HepG2 (cell line): ENCODE results near the gene S100P. TPM values are rescaled to one million over a fixed set of nuclear protein-coding genes. Genes with fewer than 3 reads are reported as not detected.
A peak's percentile ranks its signal among the peaks of the same experiment; 100 is the strongest.

Experiments
- ETV6 ChIP-seq: sonication (generic); formaldehyde crosslinking; conservative IDR thresholded peaks from 2 replicates; pipeline ENCODE4 v1.4.0; 2020; ENCODE audit warnings: missing genetic modification reagents
- MYC ChIP-seq: sonication (generic); formaldehyde crosslinking; IDR thresholded peaks from 2 replicates; pipeline ENCODE4 v1.9.0; 2021; ENCODE audit warnings: missing genetic modification reagents, borderline replicate concordance
- SRSF4 ChIP-seq: fragments of 200-400 bp; formaldehyde crosslinking; IDR thresholded peaks from one replicate; pipeline ENCODE4 v1.6.1; 2018; ENCODE audit warnings: mild to moderate bottlenecking, low read depth, low read length, moderate library complexity; ENCODE audit not compliant: poor library complexity, severe bottlenecking
- TEAD3 ChIP-seq: optimal IDR thresholded peaks from 2 replicates; pipeline ENCODE3; 2016; ENCODE audit warnings: borderline replicate concordance
- U2AF1 ChIP-seq: fragments of 200-400 bp; formaldehyde crosslinking; optimal IDR thresholded peaks from 2 replicates; pipeline ENCODE3; 2017; ENCODE audit warnings: mild to moderate bottlenecking, low read depth, low read length
- XBP1 ChIP-seq: sonication (generic); formaldehyde crosslinking; IDR thresholded peaks from 2 replicates; pipeline ENCODE4 v1.5.0; 2020; ENCODE audit warnings: missing genetic modification reagents
- ZNF121 ChIP-seq: sonication (generic); formaldehyde crosslinking; IDR thresholded peaks from 2 replicates; pipeline ENCODE4 v1.5.0; 2020; ENCODE audit warnings: mild to moderate bottlenecking, missing genetic modification reagents
- ZNF546 ChIP-seq: sonication (generic); formaldehyde crosslinking; conservative IDR thresholded peaks from 2 replicates; pipeline ENCODE4 v1.8.1; 2023; ENCODE audit warnings: mild to moderate bottlenecking, missing genetic modification reagents
- ZNF558 ChIP-seq: sonication (generic); formaldehyde crosslinking; IDR thresholded peaks from 2 replicates; pipeline ENCODE4 v1.9.0; 2022; ENCODE audit warnings: mild to moderate bottlenecking, missing genetic modification reagents, borderline replicate concordance
- ZNF564 ChIP-seq: sonication (generic); formaldehyde crosslinking; IDR thresholded peaks from 2 replicates; pipeline ENCODE4 v1.8.1; 2023; ENCODE audit warnings: mild to moderate bottlenecking, missing genetic modification reagents
- polyA plus RNA-seq, 8 experiments: library from polyadenylated mRNA; depleted of rRNA in 3 of 8; stranded (reverse) in 7 of 8; unstranded in 1 of 8; fragments of >200 nt; fragmentation: Illumina TruSeq in 4 of 8; extraction: Trizol in 4 of 8; gene quantifications; 2 replicates each; pipeline versions ENCODE4 v1.2.1 to v1.2.3, GENCODE V29; 2011 to 2016; ENCODE audit warnings: low read depth in 4 of 8, missing spikeins in 1 of 8, mixed read lengths in 1 of 8; ENCODE audit not compliant: insufficient read depth in 1 of 8
- total RNA-seq, 5 experiments: library from RNA; depleted of rRNA; stranded (reverse); fragments of >200 nt; fragmentation: Illumina TruSeq; extraction: Trizol; gene quantifications; 2 replicates each; pipeline ENCODE4 v1.2.3, GENCODE V29; 2016; ENCODE audit warnings: low read depth in 1 of 5
- TF ChIP-seq, protein P1 (sequence below): sonication (generic); formaldehyde crosslinking; IDR thresholded peaks from 2 replicates; pipeline ENCODE4 v1.8.1; 2023; ENCODE audit warnings: mild to moderate bottlenecking, missing genetic modification reagents
- TF ChIP-seq, protein P2 (sequence below): sonication (generic); formaldehyde crosslinking; IDR thresholded peaks from 2 replicates; pipeline ENCODE4 v1.8.1; 2023; ENCODE audit warnings: mild to moderate bottlenecking, inconsistent platforms, moderate library complexity, missing genetic modification reagents, borderline replicate concordance
- TF ChIP-seq, protein P3 (sequence below): sonication (generic); formaldehyde crosslinking; IDR thresholded peaks from 2 replicates; pipeline ENCODE4 v1.5.0; 2020; ENCODE audit warnings: mild to moderate bottlenecking, missing genetic modification reagents, moderate library complexity
- TF ChIP-seq, protein P4 (sequence below): IDR thresholded peaks from 2 replicates; pipeline ENCODE4 v1.6.1; 2016; ENCODE audit warnings: low read depth, missing genetic modification reagents, missing compliant biosample characterization
- TF ChIP-seq, protein P5 (sequence below): sonication (generic); formaldehyde crosslinking; IDR thresholded peaks from 2 replicates; pipeline ENCODE4 v1.4.0; 2020; ENCODE audit warnings: mild to moderate bottlenecking, low read depth, missing genetic modification reagents

S100P gene
- total and polyA plus RNA-seq, 2 of the 13 experiments (the other 11 are each of a cell fraction or from before 2014, with no cell fraction given) = 278 to 1,649 TPM

DNA sequence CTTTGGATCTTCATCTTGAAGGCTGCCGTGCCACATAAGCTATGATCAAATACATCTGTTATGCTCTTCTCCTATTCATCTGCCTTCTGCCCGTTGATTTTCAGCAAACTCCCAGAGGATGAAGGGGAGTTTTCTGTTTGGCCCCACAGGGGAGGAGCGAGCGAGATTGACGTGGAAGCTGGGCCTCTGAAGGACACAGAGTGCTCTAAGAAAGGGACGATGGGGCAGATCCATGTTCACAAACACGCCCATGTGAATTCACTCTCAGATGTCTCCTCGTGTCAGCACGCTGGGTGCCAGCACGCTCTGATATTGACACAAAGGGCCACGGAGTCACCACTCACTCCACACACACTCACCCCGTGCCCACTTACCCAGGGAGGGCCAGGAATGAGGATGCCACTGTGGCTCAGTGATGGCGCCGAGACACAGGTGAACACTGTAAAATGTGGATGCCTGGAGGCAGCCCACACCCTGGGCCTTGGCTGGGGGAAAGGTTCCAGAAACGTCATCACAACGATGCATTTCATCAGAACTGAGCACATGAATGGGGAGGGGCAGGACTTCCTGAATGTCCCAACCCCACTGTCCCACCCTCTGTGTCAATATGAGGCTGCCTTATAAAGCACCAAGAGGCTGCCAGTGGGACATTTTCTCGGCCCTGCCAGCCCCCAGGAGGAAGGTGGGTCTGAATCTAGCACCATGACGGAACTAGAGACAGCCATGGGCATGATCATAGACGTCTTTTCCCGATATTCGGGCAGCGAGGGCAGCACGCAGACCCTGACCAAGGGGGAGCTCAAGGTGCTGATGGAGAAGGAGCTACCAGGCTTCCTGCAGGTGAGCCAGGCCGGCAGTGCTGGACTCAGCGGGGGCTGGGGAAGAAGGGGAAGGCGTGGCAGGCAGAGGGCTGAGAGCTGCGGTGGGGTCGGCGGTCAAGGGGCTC is at the start of gene S100P (continued):
- TF ChIP-seq, protein P1, sequence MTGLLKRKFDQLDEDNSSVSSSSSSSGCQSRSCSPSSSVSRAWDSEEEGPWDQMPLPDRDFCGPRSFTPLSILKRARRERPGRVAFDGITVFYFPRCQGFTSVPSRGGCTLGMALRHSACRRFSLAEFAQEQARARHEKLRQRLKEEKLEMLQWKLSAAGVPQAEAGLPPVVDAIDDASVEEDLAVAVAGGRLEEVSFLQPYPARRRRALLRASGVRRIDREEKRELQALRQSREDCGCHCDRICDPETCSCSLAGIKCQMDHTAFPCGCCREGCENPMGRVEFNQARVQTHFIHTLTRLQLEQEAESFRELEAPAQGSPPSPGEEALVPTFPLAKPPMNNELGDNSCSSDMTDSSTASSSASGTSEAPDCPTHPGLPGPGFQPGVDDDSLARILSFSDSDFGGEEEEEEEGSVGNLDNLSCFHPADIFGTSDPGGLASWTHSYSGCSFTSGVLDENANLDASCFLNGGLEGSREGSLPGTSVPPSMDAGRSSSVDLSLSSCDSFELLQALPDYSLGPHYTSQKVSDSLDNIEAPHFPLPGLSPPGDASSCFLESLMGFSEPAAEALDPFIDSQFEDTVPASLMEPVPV (CRISPR knock-in tag) = peak; percentile 47
- TF ChIP-seq MYC (CRISPR knock-in tag) (peak; percentile 81; the same call in 1 of the 2 replicates), XBP1 (CRISPR knock-in tag) (no peak; the same call in 1 of the 2 replicates), TEAD3 (CRISPR knock-in tag) (no peak), ZNF558 (CRISPR knock-in tag) (no peak), ETV6 (peak; percentile 69; the same call in 1 of the 2 replicates), ZNF564 (CRISPR knock-in tag) (no peak), ZNF121 (peak; percentile 56), SRSF4 (no peak), U2AF1 (no peak), ZNF546 (CRISPR knock-in tag) (0 out of 2 replicates have a peak, but pooled peaks have one; percentile 61)
- TF ChIP-seq, protein P2, sequence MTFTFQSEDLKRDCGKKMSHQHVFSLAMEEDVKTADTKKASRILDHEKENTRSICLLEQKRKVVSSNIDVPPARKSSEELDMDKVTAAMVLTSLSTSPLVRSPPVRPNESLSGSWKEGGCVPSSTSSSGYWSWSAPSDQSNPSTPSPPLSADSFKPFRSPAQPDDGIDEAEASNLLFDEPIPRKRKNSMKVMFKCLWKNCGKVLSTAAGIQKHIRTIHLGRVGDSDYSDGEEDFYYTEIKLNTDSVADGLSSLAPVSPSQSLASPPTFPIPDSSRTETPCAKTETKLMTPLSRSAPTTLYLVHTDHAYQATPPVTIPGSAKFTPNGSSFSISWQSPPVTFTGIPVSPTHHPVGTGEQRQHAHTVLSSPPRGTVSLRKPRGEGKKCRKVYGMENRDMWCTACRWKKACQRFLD (CRISPR knock-in tag) = no peak
- TF ChIP-seq, protein P3, sequence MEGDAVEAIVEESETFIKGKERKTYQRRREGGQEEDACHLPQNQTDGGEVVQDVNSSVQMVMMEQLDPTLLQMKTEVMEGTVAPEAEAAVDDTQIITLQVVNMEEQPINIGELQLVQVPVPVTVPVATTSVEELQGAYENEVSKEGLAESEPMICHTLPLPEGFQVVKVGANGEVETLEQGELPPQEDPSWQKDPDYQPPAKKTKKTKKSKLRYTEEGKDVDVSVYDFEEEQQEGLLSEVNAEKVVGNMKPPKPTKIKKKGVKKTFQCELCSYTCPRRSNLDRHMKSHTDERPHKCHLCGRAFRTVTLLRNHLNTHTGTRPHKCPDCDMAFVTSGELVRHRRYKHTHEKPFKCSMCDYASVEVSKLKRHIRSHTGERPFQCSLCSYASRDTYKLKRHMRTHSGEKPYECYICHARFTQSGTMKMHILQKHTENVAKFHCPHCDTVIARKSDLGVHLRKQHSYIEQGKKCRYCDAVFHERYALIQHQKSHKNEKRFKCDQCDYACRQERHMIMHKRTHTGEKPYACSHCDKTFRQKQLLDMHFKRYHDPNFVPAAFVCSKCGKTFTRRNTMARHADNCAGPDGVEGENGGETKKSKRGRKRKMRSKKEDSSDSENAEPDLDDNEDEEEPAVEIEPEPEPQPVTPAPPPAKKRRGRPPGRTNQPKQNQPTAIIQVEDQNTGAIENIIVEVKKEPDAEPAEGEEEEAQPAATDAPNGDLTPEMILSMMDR (CRISPR knock-in tag) = no peak
- TF ChIP-seq, protein P4, sequence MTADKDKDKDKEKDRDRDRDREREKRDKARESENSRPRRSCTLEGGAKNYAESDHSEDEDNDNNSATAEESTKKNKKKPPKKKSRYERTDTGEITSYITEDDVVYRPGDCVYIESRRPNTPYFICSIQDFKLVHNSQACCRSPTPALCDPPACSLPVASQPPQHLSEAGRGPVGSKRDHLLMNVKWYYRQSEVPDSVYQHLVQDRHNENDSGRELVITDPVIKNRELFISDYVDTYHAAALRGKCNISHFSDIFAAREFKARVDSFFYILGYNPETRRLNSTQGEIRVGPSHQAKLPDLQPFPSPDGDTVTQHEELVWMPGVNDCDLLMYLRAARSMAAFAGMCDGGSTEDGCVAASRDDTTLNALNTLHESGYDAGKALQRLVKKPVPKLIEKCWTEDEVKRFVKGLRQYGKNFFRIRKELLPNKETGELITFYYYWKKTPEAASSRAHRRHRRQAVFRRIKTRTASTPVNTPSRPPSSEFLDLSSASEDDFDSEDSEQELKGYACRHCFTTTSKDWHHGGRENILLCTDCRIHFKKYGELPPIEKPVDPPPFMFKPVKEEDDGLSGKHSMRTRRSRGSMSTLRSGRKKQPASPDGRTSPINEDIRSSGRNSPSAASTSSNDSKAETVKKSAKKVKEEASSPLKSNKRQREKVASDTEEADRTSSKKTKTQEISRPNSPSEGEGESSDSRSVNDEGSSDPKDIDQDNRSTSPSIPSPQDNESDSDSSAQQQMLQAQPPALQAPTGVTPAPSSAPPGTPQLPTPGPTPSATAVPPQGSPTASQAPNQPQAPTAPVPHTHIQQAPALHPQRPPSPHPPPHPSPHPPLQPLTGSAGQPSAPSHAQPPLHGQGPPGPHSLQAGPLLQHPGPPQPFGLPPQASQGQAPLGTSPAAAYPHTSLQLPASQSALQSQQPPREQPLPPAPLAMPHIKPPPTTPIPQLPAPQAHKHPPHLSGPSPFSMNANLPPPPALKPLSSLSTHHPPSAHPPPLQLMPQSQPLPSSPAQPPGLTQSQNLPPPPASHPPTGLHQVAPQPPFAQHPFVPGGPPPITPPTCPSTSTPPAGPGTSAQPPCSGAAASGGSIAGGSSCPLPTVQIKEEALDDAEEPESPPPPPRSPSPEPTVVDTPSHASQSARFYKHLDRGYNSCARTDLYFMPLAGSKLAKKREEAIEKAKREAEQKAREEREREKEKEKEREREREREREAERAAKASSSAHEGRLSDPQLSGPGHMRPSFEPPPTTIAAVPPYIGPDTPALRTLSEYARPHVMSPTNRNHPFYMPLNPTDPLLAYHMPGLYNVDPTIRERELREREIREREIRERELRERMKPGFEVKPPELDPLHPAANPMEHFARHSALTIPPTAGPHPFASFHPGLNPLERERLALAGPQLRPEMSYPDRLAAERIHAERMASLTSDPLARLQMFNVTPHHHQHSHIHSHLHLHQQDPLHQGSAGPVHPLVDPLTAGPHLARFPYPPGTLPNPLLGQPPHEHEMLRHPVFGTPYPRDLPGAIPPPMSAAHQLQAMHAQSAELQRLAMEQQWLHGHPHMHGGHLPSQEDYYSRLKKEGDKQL = no peak; the same call in 1 of the 2 replicates
- TF ChIP-seq, protein P5, sequence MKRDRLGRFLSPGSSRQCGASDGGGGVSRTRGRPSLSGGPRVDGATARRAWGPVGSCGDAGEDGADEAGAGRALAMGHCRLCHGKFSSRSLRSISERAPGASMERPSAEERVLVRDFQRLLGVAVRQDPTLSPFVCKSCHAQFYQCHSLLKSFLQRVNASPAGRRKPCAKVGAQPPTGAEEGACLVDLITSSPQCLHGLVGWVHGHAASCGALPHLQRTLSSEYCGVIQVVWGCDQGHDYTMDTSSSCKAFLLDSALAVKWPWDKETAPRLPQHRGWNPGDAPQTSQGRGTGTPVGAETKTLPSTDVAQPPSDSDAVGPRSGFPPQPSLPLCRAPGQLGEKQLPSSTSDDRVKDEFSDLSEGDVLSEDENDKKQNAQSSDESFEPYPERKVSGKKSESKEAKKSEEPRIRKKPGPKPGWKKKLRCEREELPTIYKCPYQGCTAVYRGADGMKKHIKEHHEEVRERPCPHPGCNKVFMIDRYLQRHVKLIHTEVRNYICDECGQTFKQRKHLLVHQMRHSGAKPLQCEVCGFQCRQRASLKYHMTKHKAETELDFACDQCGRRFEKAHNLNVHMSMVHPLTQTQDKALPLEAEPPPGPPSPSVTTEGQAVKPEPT (CRISPR knock-in tag) = no peak
